Measurements from ENCODE around the gene CPSF3. TPM values are rescaled to one million over a fixed set of nuclear protein-coding genes. Genes with fewer than 3 reads are reported as not detected.

CPSF3 gene
- total and polyA plus RNA-seq, 2 of the 13 experiments (the other 11 are each of a cell fraction or from before 2014, with no cell fraction given), result 19.8 to 93.0 TPM

- no peak for TF ChIP-seq HOXA7 (CRISPR knock-in tag; IDR thresholded peaks at IDR 0.05)
- TF ChIP-seq GRHL1 (CRISPR knock-in tag; conservative IDR thresholded peaks at IDR 0.05), result no peak
- no peak for TF ChIP-seq ZNF678 (CRISPR knock-in tag; IDR thresholded peaks at IDR 0.05)
- no peak for TF ChIP-seq ZFP36L2 (CRISPR knock-in tag; IDR thresholded peaks at IDR 0.05)
- no peak for TF ChIP-seq ZNF543 (CRISPR knock-in tag; IDR thresholded peaks at IDR 0.05)
- no peak for TF ChIP-seq ZNF207 (IDR thresholded peaks at IDR 0.05; ENCODE audit: borderline replicate concordance)
- TF ChIP-seq ZSCAN21 (CRISPR knock-in tag; IDR thresholded peaks at IDR 0.05; ENCODE audit: borderline replicate concordance), result no peak; the same call in 1 of the 2 replicates
- no peak for TF ChIP-seq KMT2B (CRISPR knock-in tag; IDR thresholded peaks at IDR 0.05)
- TF ChIP-seq, protein P1, sequence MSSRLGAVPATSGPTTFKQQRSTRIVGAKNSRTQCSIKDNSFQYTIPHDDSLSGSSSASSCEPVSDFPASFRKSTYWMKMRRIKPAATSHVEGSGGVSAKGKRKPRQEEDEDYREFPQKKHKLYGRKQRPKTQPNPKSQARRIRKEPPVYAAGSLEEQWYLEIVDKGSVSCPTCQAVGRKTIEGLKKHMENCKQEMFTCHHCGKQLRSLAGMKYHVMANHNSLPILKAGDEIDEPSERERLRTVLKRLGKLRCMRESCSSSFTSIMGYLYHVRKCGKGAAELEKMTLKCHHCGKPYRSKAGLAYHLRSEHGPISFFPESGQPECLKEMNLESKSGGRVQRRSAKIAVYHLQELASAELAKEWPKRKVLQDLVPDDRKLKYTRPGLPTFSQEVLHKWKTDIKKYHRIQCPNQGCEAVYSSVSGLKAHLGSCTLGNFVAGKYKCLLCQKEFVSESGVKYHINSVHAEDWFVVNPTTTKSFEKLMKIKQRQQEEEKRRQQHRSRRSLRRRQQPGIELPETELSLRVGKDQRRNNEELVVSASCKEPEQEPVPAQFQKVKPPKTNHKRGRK (CRISPR knock-in tag; IDR thresholded peaks at IDR 0.05), result no peak
- no peak for TF ChIP-seq MAF1 (CRISPR knock-in tag; IDR thresholded peaks at IDR 0.05; ENCODE audit: borderline replicate concordance)
- no peak for TF ChIP-seq ZFP90 (CRISPR knock-in tag; IDR thresholded peaks at IDR 0.05; ENCODE audit: borderline replicate concordance)
- TF ChIP-seq, protein P2, sequence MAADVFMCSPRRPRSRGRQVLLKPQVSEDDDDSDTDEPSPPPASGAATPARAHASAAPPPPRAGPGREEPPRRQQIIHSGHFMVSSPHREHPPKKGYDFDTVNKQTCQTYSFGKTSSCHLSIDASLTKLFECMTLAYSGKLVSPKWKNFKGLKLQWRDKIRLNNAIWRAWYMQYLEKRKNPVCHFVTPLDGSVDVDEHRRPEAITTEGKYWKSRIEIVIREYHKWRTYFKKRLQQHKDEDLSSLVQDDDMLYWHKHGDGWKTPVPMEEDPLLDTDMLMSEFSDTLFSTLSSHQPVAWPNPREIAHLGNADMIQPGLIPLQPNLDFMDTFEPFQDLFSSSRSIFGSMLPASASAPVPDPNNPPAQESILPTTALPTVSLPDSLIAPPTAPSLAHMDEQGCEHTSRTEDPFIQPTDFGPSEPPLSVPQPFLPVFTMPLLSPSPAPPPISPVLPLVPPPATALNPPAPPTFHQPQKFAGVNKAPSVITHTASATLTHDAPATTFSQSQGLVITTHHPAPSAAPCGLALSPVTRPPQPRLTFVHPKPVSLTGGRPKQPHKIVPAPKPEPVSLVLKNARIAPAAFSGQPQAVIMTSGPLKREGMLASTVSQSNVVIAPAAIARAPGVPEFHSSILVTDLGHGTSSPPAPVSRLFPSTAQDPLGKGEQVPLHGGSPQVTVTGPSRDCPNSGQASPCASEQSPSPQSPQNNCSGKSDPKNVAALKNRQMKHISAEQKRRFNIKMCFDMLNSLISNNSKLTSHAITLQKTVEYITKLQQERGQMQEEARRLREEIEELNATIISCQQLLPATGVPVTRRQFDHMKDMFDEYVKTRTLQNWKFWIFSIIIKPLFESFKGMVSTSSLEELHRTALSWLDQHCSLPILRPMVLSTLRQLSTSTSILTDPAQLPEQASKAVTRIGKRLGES (CRISPR knock-in tag; IDR thresholded peaks at IDR 0.05; ENCODE audit: borderline replicate concordance), result no peak
- no peak; the same call in 1 of the 2 replicates for TF ChIP-seq GATAD1 (CRISPR knock-in tag; IDR thresholded peaks at IDR 0.05)
- TF ChIP-seq GPN1 (CRISPR knock-in tag; IDR thresholded peaks at IDR 0.05; ENCODE audit: borderline replicate concordance), result no peak
Observed at GRCh38 chr2:9422321-9423099, 944 bp upstream of the CPSF3 start (continued).
